Pancreas (tissue), 10 donors: Measurements from ENCODE around the gene TMPRSS2. TPM values are rescaled to one million over a fixed set of nuclear protein-coding genes. Genes with fewer than 3 reads are reported as not detected.

Source experiments
- ATAC-seq, 4 donors: fragments of 200-7000 bp; cut with Tn5 transposase; one replicate each; pipeline versions ENCODE4 v1.8.0 to v1.9.1; 2020; ENCODE audit warnings: mild to moderate bottlenecking in 4 of 4, moderate library complexity in 4 of 4
- DNase-seq, 6 donors: peaks; one replicate each; pipeline ENCODE4 v3.0.0-alpha.2; 2020
- FAIRE-seq: peaks from 2 replicates; lab custom pipeline; 2012; peaks lifted over from hg19 to GRCh38; lab: Jason Lieb, UNC
- H3K27ac ChIP-seq, 4 donors: fragments of 200-600 bp; sonication (generic); 1 replicate in 3 of 4; 2 replicates in 1 of 4; pipeline versions ENCODE4 v1.5.0 to v1.8.0; 2020
- H3K27me3 ChIP-seq, 4 donors: fragments of 200-600 bp; one replicate each; pipeline ENCODE4 v1.8.0; 2021
- H3K36me3 ChIP-seq, 3 donors: fragments of 200-600 bp; sonication (generic) in 1 of 3; one replicate each; pipeline versions ENCODE4 v1.5.0 to v1.8.0; 2020 to 2021
- H3K4me1 ChIP-seq, 3 donors: fragments of 200-600 bp; one replicate each; pipeline ENCODE4 v1.8.0; 2021
- H3K4me3 ChIP-seq, 4 donors: fragments of 200-600 bp; sonication (generic) in 2 of 4; one replicate each; pipeline versions ENCODE4 v1.5.0 to v1.8.0; 2020 to 2021
- H3K9me3 ChIP-seq, 4 donors: fragments of 200-600 bp; one replicate each; pipeline ENCODE4 v1.8.0; 2021
- CTCF ChIP-seq, 4 donors: fragments of 200-600 bp; sonication (generic) in 3 of 4; IDR thresholded peaks; one replicate each; pipeline versions ENCODE4 v1.5.0 to v1.8.0; 2021; ENCODE audit warnings: antibody characterized with exemption in 4 of 4
- WGBS, 2 donors: extraction: QIAGEN DNeasy Blood & Tissue Kit; methylation state at CpG; one replicate each; pipeline ENCODE4 v1.1.7; 2013; 5-methylcytosine and 5-hydroxymethylcytosine counted together
- intact Hi-C, 3 donors: fragments of 100-400 bp; cut with DNase I; formaldehyde crosslinking; loops; one replicate each; pipeline versions ENCODE4 v1.11.1 to v1.14.2; 2022
- polyA plus RNA-seq, 2 donors: library from polyadenylated mRNA; stranded (reverse); fragments of 200-250 nt; gene quantifications; one replicate each; pipeline ENCODE4 v1.2.3, GENCODE V29; 2013
- total RNA-seq, 6 donors: library from RNA; stranded (reverse); fragmentation: NEBNext Ultra II Directional in 4 of 6; extraction: Animal tissue kit (Norgen Biotek cat#: 25700) in 4 of 6; gene quantifications; one replicate each; pipeline versions ENCODE4 v1.2.1 to v1.2.4, GENCODE V29; 2021 to 2023
- donor health status: healthy with polysubstance abuse.
- donor health status: DM: no; HTN: no; CAD: no; lungs with moderate emphysema.
- donor health status: DM: no; HTN: no; CAD: no.
- donor health status: control.
- donor health status: control.
- donor health status: Bipolar disorder and iron deficiency.
- donor health status: DM: yes; HTN: yes; CAD: no.
- donor health status: DM: no; HTN: no; CAD: no.
- donor health status: DM: no; HTN: no; CAD: no.
- donor health status: DM: yes; HTN: yes; CAD: no.

TMPRSS2 gene
- total and polyA plus RNA-seq, 8 donors, result 42.2 to 88.8 (median 69.6) TPM

- DNase-seq (no peak), FAIRE-seq (no peak), ATAC-seq (no peak)
- Histone ChIP-seq H3K9me3 (no peaks in the 10 kb centered on the region), H3K27me3 (no peaks in the 10 kb centered on the region), H3K27ac (no peak overlapping the region), H3K4me3 (no peak overlapping the region), H3K4me1 (peaks cover 50 to 57% (median 51%) of the 10 kb centered on the region in 3 donors), H3K36me3 (peaks cover 0 to 66% (median 5%) of the 10 kb centered on the region in 3 donors)
- WGBS, 2 donors, result 90 to 93% methylated on average over 6 of the region's 6 CpGs
- intact Hi-C loops, result no loop called here
- no peak for TF ChIP-seq CTCF (IDR thresholded peaks at IDR 0.05)
These were observed 25.0 kb downstream of the TMPRSS2 start for GRCh38 chr21:41482980-41483379.

GRCh38 chr21:41482301-41482700 is 25.7 kb downstream of the TMPRSS2 start:
- no peak overlapping the region for H3K27ac ChIP-seq
- no peaks in the 10 kb centered on the region for H3K9me3 ChIP-seq
- ATAC-seq (no peak), DNase-seq (no peak), FAIRE-seq (no peak)
- H3K4me3 ChIP-seq, result no peak overlapping the region
- peaks cover 51 to 52% (median 51%) of the 10 kb centered on the region in 3 donors for H3K4me1 ChIP-seq
- no peaks in the 10 kb centered on the region for H3K27me3 ChIP-seq
- WGBS, 2 donors, result 54 to 63% methylated on average over 6 of the region's 6 CpGs
- TF ChIP-seq CTCF (IDR thresholded peaks at IDR 0.05), result no peak
- peaks cover 0 to 59% (median 4%) of the 10 kb centered on the region in 3 donors for H3K36me3 ChIP-seq
- intact Hi-C loops, result no loop called here

- FAIRE-seq, result no peak
- no peak for TF ChIP-seq CTCF (IDR thresholded peaks at IDR 0.05)
- H3K4me1 ChIP-seq, result peaks cover 40 to 46% (median 44%) of the 10 kb centered on the region in 3 donors
- no peak for ATAC-seq
- H3K27me3 ChIP-seq, result no peaks in the 10 kb centered on the region
- no peak for DNase-seq
- no peak overlapping the region for H3K27ac ChIP-seq
- no peak overlapping the region for H3K4me3 ChIP-seq
- peaks cover 0 to 58% (median 0%) of the 10 kb centered on the region in 3 donors for H3K36me3 ChIP-seq
- WGBS, 2 donors, result 88% methylated on average over 8 of the region's 8 CpGs
- intact Hi-C loops, result no loop called here
- no peaks in the 10 kb centered on the region for H3K9me3 ChIP-seq
These were observed 26.8 kb downstream of the TMPRSS2 start for GRCh38 chr21:41481191-41481590.

GRCh38 chr21:41480086-41480690 is 27.8 kb downstream of the TMPRSS2 start:
- ATAC-seq (peak; percentile 44 to 57 (median 54)), DNase-seq (peak; percentile 65 to 89 (median 78)), FAIRE-seq (no peak)
- H3K27me3 ChIP-seq, result no peaks in the 10 kb centered on the region
- intact Hi-C loops, result no loop called here
- H3K36me3 ChIP-seq, result peaks cover 0 to 63% (median 0%) of the 10 kb centered on the region in 3 donors
- WGBS, 2 donors, result 62 to 63% methylated on average over 16 to 17 of the region's 17 CpGs
- H3K4me3 ChIP-seq, result no peak overlapping the region
- TF ChIP-seq CTCF (IDR thresholded peaks at IDR 0.05), result no peak
- no peaks in the 10 kb centered on the region for H3K9me3 ChIP-seq
- H3K4me1 ChIP-seq, result peaks cover 35 to 40% (median 36%) of the 10 kb centered on the region in 3 donors
- H3K27ac ChIP-seq, result peak overlapping the region in 2 of 4 donors; percentile 28 to 30

- Histone ChIP-seq H3K27ac (peak overlapping the region in 2 of 4 donors; percentile 28 to 30), H3K36me3 (peaks cover 0 to 62% (median 0%) of the 10 kb centered on the region in 3 donors), H3K27me3 (no peaks in the 10 kb centered on the region), H3K9me3 (no peaks in the 10 kb centered on the region), H3K4me3 (no peak overlapping the region), H3K4me1 (peaks cover 34 to 39% (median 34%) of the 10 kb centered on the region in 3 donors)
- intact Hi-C loops, result no loop called here
- DNase-seq (no peak), ATAC-seq (peak in 1 of 4 donors; percentile 1), FAIRE-seq (no peak)
- 70 to 78% methylated on average over 8 of the region's 8 CpGs for WGBS, 2 donors
- TF ChIP-seq CTCF (IDR thresholded peaks at IDR 0.05), result no peak
These were observed 28.3 kb downstream of the TMPRSS2 start for GRCh38 chr21:41479686-41480085.
